ENCODE measurements around the gene DLL4. TPM values are rescaled to one million over a fixed set of nuclear protein-coding genes. Genes with fewer than 3 reads are reported as not detected.

The DLL4 gene
- total and polyA plus RNA-seq, 10 of the 15 experiments (the other 5 are each of a cell fraction or from before 2014, with no cell fraction given) = 0.04 to 0.16 (median 0.09) TPM; not detected in 6

- DNase-seq (ENCODE audit: low read depth, low spot score) = no peak
- H3K79me2 ChIP-seq (ENCODE audit: control insufficient read depth, insufficient read depth, low read length) = no peaks in the 10 kb centered on the region
- ChIA-PET SMC1A (ENCODE audit: uncharacterized antibody, unreplicated experiment) (no interaction called here), RAD21 (ENCODE audit: unreplicated experiment) (no interaction called here), POLR2A (no interaction called here), CTCF (interaction anchor here (1.2 to 4.9 kb wide), 2 partner anchors 21 to 24 kb away, joined by 3 to 52 read pairs; no protein-coding TSS in a partner anchor)
- intact Hi-C loops (cut with micrococcal nuclease; ENCODE audit: unreplicated experiment) = no loop called here
- 28% methylated on average over 33 of the region's 33 CpGs for WGBS (ENCODE audit: insufficient coverage, insufficient replicate concordance, low lambda C conversion rate, missing lambda C conversion rate)
- H3K4me3 ChIP-seq = 0 out of 2 replicates have a peak overlapping the region, but pooled peaks have one; percentile 32
- H2AFZ ChIP-seq (ENCODE audit: control insufficient read depth, low read depth, low read length) = no peak overlapping the region
- H4K20me1 ChIP-seq (ENCODE audit: control insufficient read depth, insufficient read depth) = no peaks in the 10 kb centered on the region
- in situ Hi-C loops (cut with MboI) = no loop called here
- H3K27ac ChIP-seq (ENCODE audit: control insufficient read depth, insufficient read depth) = no peak overlapping the region
- H3K27me3 ChIP-seq (replicated peaks in 1 of 2; ENCODE audit: control insufficient read depth in 2 of 2, insufficient read depth in 2 of 2, low read length in 1 of 2) = peaks cover 22 to 31% of the 10 kb centered on the region in 2 experiments
- H3K4me1 ChIP-seq (ENCODE audit: control insufficient read depth, insufficient read depth, low read length) = peaks cover 21% of the 10 kb centered on the region
- no peaks in the 10 kb centered on the region for H3K9me3 ChIP-seq (replicated peaks; ENCODE audit: control insufficient read depth, insufficient read depth, low read length)
- TF ChIP-seq ZNF217 (IDR thresholded peaks at IDR 0.05) = no peak
- TF ChIP-seq EZH2 (IDR thresholded peaks at IDR 0.05; ENCODE audit: borderline replicate concordance, control insufficient read depth, low read depth, low read length) = 0 out of 2 replicates have a peak, but pooled peaks have one; percentile 46
- no peak for TF ChIP-seq SKIL (IDR thresholded peaks at IDR 0.05; ENCODE audit: low read depth, poor library complexity, severe bottlenecking)
- no peak for FAIRE-seq
- BruUV-seq (replicated peaks) = no TSS peak
- no peaks in the 10 kb centered on the region for H3K36me3 ChIP-seq (ENCODE audit: control insufficient read depth in 2 of 2, insufficient read depth in 2 of 2, low read length in 1 of 2)
- no peak for ATAC-seq
- H3K4me2 ChIP-seq (ENCODE audit: control insufficient read depth, insufficient read depth) = 0 out of 2 replicates have a peak overlapping the region, but pooled peaks have one; percentile 17
- H3K9ac ChIP-seq (ENCODE audit: control insufficient read depth, insufficient read depth, low read length) = no peak overlapping the region
These were observed 2.3 kb upstream of the DLL4 start for GRCh38 chr15:40926659-40927494.

Measured in GM12878 (cell line).